NCI-H69 (cell line): ENCODE measurements around the gene RBM41.
A peak's percentile ranks its signal among the peaks of the same experiment; 100 is the strongest.
"Not testable (repeated sequence)": the region's sequence is repeated elsewhere in the genome, so short reads cannot be mapped to it uniquely, and the experiment has no call there.

Experiments used
- DNase-seq: peaks from one replicate; lab custom pipeline; 2025; lab: John Stamatoyannopoulos, UW

RBM41 gene

GRCh38 chrX:107118322-107119147 lies at the start of gene RBM41:
RBM41 (minus strand) TSS chrX:107118822; CDS start chrX:107118773, 49 bp downstream.
- DNase-seq: no peak

DNA sequence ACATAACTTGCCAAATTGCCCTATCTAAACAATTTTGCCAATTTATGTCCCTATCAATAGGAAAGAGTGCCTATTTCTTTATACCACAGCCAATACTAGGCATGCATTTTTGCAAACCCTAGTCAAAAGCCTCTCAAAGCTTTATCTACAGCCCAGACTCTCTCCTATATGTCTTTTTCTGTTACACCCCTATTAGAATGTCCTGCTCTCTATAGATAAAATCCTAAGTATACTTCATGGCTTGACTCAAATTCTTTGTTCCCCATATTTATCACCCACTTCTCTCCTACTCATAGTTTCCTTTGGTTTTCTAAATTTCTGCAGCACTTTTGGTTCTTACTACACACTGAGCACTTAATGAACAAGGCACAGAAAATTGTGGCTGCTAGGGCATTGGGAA lies 49.6 kb upstream of the RBM41 start:
- no peak for DNase-seq

GRCh38 chrX:107167163-107167921 lies 48.7 kb upstream of the RBM41 start:
- no peak for DNase-seq

DNA sequence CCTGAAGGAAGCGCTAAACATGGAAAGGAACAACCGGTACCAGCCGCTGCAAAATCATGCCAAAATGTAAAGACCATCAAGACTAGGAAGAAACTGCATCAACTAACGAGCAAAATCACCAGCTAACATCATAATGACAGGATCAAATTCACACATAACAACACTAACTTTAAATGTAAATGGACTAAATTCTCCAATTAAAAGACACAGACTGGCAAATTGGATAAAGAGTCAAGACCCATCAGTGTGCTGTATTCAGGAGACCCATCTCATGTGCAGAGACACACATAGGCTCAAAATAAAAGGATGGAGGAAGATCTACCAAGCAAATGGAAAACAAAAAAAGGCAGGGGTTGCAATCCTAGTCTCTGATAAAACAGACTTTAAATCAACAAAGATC lies 39.0 kb upstream of the RBM41 start:
- DNase-seq: not testable (repeated sequence)

DNA sequence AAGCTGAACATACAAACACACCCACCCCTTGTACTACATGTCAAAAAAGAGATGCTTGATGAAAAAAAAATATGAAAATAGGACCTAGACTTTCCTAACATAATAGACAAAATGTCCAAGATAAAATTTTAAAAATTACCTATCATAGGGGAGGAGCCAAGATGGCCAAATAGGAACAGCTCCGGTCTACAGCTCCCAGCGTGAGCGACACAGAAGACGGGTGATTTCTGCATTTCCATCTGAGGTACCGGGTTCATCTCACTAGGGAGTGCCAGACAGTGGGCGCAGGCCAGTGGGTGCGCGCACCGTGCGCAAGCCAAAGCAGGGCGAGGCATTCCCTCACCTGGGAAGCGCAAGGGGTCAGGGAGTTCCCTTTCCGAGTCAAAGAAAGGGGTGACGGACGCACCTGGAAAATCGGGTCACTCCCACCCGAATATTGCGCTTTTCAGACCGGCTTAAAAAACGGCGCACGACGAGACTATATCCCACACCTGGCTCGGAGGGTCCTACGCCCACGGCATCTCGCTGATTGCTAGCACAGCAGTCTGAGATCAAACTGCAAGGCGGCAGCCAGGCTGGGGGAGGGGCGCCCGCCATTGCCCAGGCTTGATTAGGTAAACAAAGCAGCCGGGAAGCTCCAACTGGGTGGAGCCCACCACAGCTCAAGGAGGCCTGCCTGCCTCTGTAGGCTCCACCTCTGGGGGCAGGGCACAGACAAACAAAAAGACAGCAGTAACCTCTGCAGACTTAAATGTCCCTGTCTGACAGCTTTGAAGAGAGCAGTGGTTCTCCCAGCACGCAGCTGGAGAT lies 37.2 kb upstream of the RBM41 start:
- DNase-seq: not testable (repeated sequence)

- peak; percentile 69 for DNase-seq
These were observed 36.4 kb upstream of the RBM41 start for GRCh38 chrX:107154787-107155620.

- peak; percentile 0 for DNase-seq
These were observed 34.4 kb upstream of the RBM41 start for GRCh38 chrX:107153005-107153404.

- DNase-seq: no peak
These were observed 28.0 kb upstream of the RBM41 start for GRCh38 chrX:107146670-107147069.

- no peak for DNase-seq
These were observed 17.3 kb upstream of the RBM41 start for GRCh38 chrX:107135965-107136307.

GRCh38 chrX:107135049-107135964 lies 16.7 kb upstream of the RBM41 start:
- no peak for DNase-seq

DNA sequence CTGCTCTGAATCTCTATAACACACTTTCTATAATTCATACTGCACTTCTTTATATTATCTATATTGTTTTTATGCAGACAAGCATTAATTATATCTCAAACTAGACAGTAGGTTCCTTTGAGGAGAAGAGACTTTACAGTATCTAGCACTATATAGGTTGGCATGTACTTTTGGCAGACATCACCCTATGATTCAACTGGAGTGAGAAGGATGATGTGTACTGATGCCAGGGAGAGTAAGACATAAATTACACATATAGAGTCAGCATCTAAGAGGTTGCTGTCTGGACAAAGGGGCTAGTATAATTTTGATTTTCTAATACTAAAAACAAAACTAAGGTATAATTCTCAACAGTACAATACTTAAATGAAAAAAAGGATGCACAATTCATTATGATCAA lies 5.1 kb upstream of the RBM41 start:
- DNase-seq: no peak

DNA sequence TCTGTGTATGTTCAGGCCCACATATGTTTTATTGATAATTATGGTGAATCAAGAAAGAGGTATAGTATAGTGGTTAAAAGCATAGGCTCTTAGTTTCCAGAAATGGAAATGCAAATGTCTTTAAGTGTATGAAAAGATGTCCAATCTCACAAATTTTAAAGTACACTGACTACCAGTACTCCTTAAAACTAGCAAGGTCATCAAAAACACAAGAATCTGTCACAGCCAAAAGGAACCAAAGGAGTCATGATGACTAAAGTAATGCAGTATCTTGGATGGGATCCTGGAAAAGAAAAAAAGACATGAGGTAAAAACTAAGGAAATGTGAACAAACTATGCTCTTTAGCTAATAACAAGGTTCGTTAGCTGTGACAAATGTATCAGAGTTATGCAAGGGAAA lies 661 bp upstream of the RBM41 start:
- DNase-seq: no peak

DNA sequence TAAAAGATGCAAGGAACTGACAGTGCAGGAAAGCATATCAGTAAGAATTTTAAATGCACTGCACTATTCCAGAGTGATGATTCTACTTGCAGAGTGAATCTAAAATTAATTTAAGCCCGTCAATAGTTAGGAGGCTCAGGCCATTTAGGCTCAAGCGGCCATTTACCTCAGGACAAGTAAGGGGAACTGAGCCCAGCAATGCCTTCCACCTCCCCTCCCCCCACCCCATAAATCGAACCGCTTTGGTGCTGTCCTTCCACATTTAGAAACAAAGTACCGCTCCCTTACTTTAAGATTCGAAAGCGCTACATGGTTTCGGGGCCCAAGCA lies 665 bp downstream of the RBM41 start:
- no peak for DNase-seq

- no peak for DNase-seq
These were observed 11.2 kb downstream of the RBM41 start for GRCh38 chrX:107107459-107107858.

- DNase-seq: peak; percentile 5
These were observed 15.6 kb downstream of the RBM41 start for GRCh38 chrX:107102980-107103379.

- DNase-seq: no peak
These were observed 42.5 kb downstream of the RBM41 start for GRCh38 chrX:107076158-107076557.

DNA sequence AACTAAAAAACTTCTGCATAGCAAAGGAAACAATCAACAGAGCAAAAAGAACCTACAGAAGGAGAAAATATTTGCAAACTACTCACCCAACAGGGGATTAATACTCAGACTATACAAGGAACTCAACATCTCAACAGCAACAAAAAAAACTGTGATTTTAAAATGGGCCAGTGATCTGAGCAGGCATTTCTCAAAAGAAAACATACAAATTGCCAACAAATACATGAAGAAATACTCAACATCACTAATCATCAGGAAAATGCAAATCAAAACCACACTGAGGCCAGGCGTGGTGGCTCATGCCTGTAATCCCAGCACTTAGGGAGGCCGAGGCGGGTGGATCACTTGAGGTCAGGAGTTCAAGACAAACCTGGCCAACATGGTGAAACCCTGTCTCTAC lies 60.9 kb downstream of the RBM41 start:
- DNase-seq: not testable (repeated sequence)

DNA sequence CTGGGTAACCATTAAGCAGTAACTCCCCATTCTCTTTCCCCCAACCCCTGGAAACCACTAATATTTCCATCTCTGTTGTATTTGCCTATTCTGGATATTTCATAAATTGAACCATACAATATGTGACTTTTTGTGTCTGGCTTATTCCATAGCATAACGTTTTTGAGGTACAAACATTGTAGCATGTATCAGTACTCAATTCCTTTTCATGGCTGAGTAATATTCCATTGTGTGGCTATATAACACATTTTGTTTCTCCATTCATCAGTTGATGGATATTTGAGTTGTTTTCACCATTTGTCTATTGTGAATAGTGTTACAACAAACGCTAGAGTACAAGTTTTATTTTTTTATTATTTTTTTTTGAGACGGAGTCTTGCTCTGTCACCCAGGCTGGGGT lies 63.6 kb downstream of the RBM41 start:
- DNase-seq: no peak

GRCh38 chrX:107050195-107050709 lies 68.4 kb downstream of the RBM41 start:
- no peak for DNase-seq

DNA sequence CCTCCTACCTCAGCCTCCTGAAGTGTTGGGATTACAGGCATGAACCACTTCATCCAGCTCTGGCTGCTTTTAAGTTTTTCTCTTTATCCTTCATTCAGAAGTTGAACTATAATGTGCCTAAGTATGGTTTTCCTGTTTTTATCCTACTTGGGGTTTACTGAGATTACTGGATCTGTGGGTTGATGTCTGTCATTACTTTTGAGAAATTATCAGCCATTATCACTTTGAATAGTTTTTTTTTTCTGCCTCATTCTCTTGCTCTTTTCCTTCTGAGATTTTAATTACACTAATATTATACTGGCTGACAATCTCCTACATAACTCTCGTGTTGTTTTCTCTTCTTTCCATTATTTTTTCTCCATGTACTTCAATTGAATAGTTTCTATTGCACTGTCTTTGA lies 71.0 kb downstream of the RBM41 start:
- no peak for DNase-seq
